HUES6 (cell line): Measurements from ENCODE around the gene TXNDC17.

ENCODE experiments used
- H3K27ac ChIP-seq: 2 replicates; pipeline ENCODE4 v1.7.0; 2013; ENCODE audit warnings: low read depth, mild to moderate bottlenecking, low read length, inconsistent platforms
- H3K27me3 ChIP-seq: 2 replicates; pipeline ENCODE4 v1.6.1; 2013; ENCODE audit warnings: low read length; ENCODE audit not compliant: control insufficient read depth, insufficient read depth
- H3K36me3 ChIP-seq: 2 replicates; pipeline ENCODE4 v1.6.1; 2013; ENCODE audit warnings: low read length; ENCODE audit not compliant: control insufficient read depth, insufficient read depth
- H3K4me1 ChIP-seq: 2 replicates; pipeline ENCODE4 v1.6.1; 2013; ENCODE audit warnings: low read length; ENCODE audit not compliant: control insufficient read depth, insufficient read depth
- H3K4me3 ChIP-seq: 2 replicates; pipeline ENCODE4 v1.5.1; 2013; ENCODE audit warnings: low read depth, low read length
- H3K9ac ChIP-seq: one replicate; pipeline ENCODE4 v1.6.1; 2013; ENCODE audit warnings: mild to moderate bottlenecking, low read length
- H3K9me3 ChIP-seq: 2 replicates; pipeline ENCODE4 v1.6.1; 2013; ENCODE audit warnings: low read depth, low read length; ENCODE audit not compliant: control insufficient read depth, insufficient read depth

The TXNDC17 gene

GRCh38 chr17:6605142-6605541 is 35.7 kb upstream of the TXNDC17 start:
- no peak overlapping the region for H3K27ac ChIP-seq
- H3K27me3 ChIP-seq, result no peaks in the 10 kb centered on the region
- peaks cover 86% of the 10 kb centered on the region for H3K36me3 ChIP-seq
- no peaks in the 10 kb centered on the region for H3K9me3 ChIP-seq
- no peak overlapping the region for H3K9ac ChIP-seq
- no peaks in the 10 kb centered on the region for H3K4me1 ChIP-seq
- H3K4me3 ChIP-seq, result no peak overlapping the region

GRCh38 chr17:6608321-6608720 is 32.5 kb upstream of the TXNDC17 start:
- Histone ChIP-seq H3K27me3 (no peaks in the 10 kb centered on the region), H3K36me3 (peaks cover 75% of the 10 kb centered on the region), H3K4me3 (no peak overlapping the region), H3K27ac (no peak overlapping the region), H3K9me3 (no peaks in the 10 kb centered on the region), H3K9ac (no peak overlapping the region), H3K4me1 (no peaks in the 10 kb centered on the region)

- no peaks in the 10 kb centered on the region for H3K9me3 ChIP-seq
- H3K4me1 ChIP-seq, result no peaks in the 10 kb centered on the region
- H3K4me3 ChIP-seq, result no peak overlapping the region
- H3K27ac ChIP-seq, result no peak overlapping the region
- H3K9ac ChIP-seq, result no peak overlapping the region
- H3K36me3 ChIP-seq, result peaks cover 62% of the 10 kb centered on the region
- no peaks in the 10 kb centered on the region for H3K27me3 ChIP-seq
Measured at GRCh38 chr17:6610011-6610410, 30.8 kb upstream of the TXNDC17 start.

- H3K4me1 ChIP-seq, result no peaks in the 10 kb centered on the region
- peaks cover 59% of the 10 kb centered on the region for H3K36me3 ChIP-seq
- H3K9me3 ChIP-seq, result no peaks in the 10 kb centered on the region
- H3K27me3 ChIP-seq, result no peaks in the 10 kb centered on the region
- no peak overlapping the region for H3K27ac ChIP-seq
- no peak overlapping the region for H3K9ac ChIP-seq
- H3K4me3 ChIP-seq, result no peak overlapping the region
Measured at GRCh38 chr17:6611231-6611630, 29.6 kb upstream of the TXNDC17 start.

- no peaks in the 10 kb centered on the region for H3K4me1 ChIP-seq
- no peak overlapping the region for H3K4me3 ChIP-seq
- H3K9ac ChIP-seq, result no peak overlapping the region
- no peaks in the 10 kb centered on the region for H3K27me3 ChIP-seq
- H3K9me3 ChIP-seq, result no peaks in the 10 kb centered on the region
- H3K27ac ChIP-seq, result no peak overlapping the region
- H3K36me3 ChIP-seq, result peaks cover 75% of the 10 kb centered on the region
Measured at GRCh38 chr17:6623941-6624340, 16.9 kb upstream of the TXNDC17 start.

GRCh38 chr17:6626616-6627015 is 14.2 kb upstream of the TXNDC17 start:
- no peaks in the 10 kb centered on the region for H3K9me3 ChIP-seq
- H3K27me3 ChIP-seq, result no peaks in the 10 kb centered on the region
- H3K4me3 ChIP-seq, result no peak overlapping the region
- H3K9ac ChIP-seq, result no peak overlapping the region
- H3K4me1 ChIP-seq, result no peaks in the 10 kb centered on the region
- H3K36me3 ChIP-seq, result peaks cover 69% of the 10 kb centered on the region
- no peak overlapping the region for H3K27ac ChIP-seq

- H3K27me3 ChIP-seq, result no peaks in the 10 kb centered on the region
- H3K9ac ChIP-seq, result no peak overlapping the region
- no peak overlapping the region for H3K27ac ChIP-seq
- peaks cover 65% of the 10 kb centered on the region for H3K36me3 ChIP-seq
- H3K4me1 ChIP-seq, result no peaks in the 10 kb centered on the region
- no peak overlapping the region for H3K4me3 ChIP-seq
- H3K9me3 ChIP-seq, result no peaks in the 10 kb centered on the region
Measured at GRCh38 chr17:6627019-6627418, 13.8 kb upstream of the TXNDC17 start.

- Histone ChIP-seq H3K4me1 (no peaks in the 10 kb centered on the region), H3K27ac (no peak overlapping the region), H3K9ac (no peak overlapping the region), H3K27me3 (no peaks in the 10 kb centered on the region), H3K4me3 (no peak overlapping the region), H3K36me3 (peaks cover 66% of the 10 kb centered on the region), H3K9me3 (no peaks in the 10 kb centered on the region)
Measured at GRCh38 chr17:6630390-6630789, 10.5 kb upstream of the TXNDC17 start.

GRCh38 chr17:6632530-6632929 is 8.3 kb upstream of the TXNDC17 start:
- Histone ChIP-seq H3K27ac (no peak overlapping the region), H3K27me3 (no peaks in the 10 kb centered on the region), H3K4me1 (no peaks in the 10 kb centered on the region), H3K36me3 (peaks cover 56% of the 10 kb centered on the region), H3K4me3 (no peak overlapping the region), H3K9ac (no peak overlapping the region), H3K9me3 (no peaks in the 10 kb centered on the region)

- peaks cover 49% of the 10 kb centered on the region for H3K36me3 ChIP-seq
Measured at GRCh38 chr17:6633263-6633662, 7.6 kb upstream of the TXNDC17 start.

GRCh38 chr17:6636105-6636504 is 4.8 kb upstream of the TXNDC17 start:
- no peaks in the 10 kb centered on the region; the same call in 1 of the 2 replicates for H3K4me1 ChIP-seq
- H3K36me3 ChIP-seq, result peaks cover 33% of the 10 kb centered on the region
- H3K27me3 ChIP-seq, result no peaks in the 10 kb centered on the region
- H3K9ac ChIP-seq, result no peak overlapping the region
- H3K27ac ChIP-seq, result no peak overlapping the region
- H3K9me3 ChIP-seq, result no peaks in the 10 kb centered on the region
- no peak overlapping the region for H3K4me3 ChIP-seq

More at GRCh38 chr17:6633263-6633662, 7.6 kb upstream of the TXNDC17 start:
- no peak overlapping the region for H3K4me3 ChIP-seq
- no peaks in the 10 kb centered on the region for H3K27me3 ChIP-seq
- H3K27ac ChIP-seq, result no peak overlapping the region
- H3K9ac ChIP-seq, result no peak overlapping the region
- no peaks in the 10 kb centered on the region for H3K4me1 ChIP-seq
- no peaks in the 10 kb centered on the region for H3K9me3 ChIP-seq
